ENCODE results near the gene ENGASE.

DNA sequence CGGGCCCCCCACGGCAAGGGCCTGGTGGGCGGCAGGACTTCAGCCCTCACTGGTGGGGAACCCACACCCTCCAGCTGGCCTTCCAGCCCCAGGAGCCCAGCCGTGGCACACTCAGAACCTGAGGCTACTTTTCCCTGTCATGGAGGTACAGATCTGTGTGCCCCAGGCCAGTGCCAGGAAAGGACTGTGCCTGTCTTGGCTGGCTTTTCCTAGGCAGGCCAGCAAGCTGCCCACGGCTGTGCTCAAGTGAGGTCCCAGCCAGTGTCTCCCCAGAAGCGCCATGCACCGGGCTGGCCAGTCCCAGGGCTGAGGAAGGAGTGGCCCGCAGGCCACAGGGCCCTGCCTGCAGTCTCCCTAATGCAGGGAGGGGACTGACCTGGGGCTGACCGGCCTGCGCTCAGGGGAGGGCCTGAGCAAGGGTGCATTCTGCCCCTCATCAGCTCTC is 16.6 kb downstream of the ENGASE start:
- TF ChIP-seq, protein P1, sequence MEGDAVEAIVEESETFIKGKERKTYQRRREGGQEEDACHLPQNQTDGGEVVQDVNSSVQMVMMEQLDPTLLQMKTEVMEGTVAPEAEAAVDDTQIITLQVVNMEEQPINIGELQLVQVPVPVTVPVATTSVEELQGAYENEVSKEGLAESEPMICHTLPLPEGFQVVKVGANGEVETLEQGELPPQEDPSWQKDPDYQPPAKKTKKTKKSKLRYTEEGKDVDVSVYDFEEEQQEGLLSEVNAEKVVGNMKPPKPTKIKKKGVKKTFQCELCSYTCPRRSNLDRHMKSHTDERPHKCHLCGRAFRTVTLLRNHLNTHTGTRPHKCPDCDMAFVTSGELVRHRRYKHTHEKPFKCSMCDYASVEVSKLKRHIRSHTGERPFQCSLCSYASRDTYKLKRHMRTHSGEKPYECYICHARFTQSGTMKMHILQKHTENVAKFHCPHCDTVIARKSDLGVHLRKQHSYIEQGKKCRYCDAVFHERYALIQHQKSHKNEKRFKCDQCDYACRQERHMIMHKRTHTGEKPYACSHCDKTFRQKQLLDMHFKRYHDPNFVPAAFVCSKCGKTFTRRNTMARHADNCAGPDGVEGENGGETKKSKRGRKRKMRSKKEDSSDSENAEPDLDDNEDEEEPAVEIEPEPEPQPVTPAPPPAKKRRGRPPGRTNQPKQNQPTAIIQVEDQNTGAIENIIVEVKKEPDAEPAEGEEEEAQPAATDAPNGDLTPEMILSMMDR (conservative IDR thresholded peaks at IDR 0.05; ENCODE audit: low read depth in 2 of 2) = no peak
- TF ChIP-seq EZH2 (IDR thresholded peaks at IDR 0.05; ENCODE audit: low read depth, unreplicated experiment) = no peak
- no peak; the same call in 1 of the 2 replicates for TF ChIP-seq POLR2AphosphoS5 (IDR thresholded peaks at IDR 0.05; ENCODE audit: low read depth)
- TF ChIP-seq, protein P2, sequence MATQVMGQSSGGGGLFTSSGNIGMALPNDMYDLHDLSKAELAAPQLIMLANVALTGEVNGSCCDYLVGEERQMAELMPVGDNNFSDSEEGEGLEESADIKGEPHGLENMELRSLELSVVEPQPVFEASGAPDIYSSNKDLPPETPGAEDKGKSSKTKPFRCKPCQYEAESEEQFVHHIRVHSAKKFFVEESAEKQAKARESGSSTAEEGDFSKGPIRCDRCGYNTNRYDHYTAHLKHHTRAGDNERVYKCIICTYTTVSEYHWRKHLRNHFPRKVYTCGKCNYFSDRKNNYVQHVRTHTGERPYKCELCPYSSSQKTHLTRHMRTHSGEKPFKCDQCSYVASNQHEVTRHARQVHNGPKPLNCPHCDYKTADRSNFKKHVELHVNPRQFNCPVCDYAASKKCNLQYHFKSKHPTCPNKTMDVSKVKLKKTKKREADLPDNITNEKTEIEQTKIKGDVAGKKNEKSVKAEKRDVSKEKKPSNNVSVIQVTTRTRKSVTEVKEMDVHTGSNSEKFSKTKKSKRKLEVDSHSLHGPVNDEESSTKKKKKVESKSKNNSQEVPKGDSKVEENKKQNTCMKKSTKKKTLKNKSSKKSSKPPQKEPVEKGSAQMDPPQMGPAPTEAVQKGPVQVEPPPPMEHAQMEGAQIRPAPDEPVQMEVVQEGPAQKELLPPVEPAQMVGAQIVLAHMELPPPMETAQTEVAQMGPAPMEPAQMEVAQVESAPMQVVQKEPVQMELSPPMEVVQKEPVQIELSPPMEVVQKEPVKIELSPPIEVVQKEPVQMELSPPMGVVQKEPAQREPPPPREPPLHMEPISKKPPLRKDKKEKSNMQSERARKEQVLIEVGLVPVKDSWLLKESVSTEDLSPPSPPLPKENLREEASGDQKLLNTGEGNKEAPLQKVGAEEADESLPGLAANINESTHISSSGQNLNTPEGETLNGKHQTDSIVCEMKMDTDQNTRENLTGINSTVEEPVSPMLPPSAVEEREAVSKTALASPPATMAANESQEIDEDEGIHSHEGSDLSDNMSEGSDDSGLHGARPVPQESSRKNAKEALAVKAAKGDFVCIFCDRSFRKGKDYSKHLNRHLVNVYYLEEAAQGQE (IDR thresholded peaks at IDR 0.05; ENCODE audit: unreplicated experiment) = no peak
- TF ChIP-seq EZH2phosphoT487 (IDR thresholded peaks at IDR 0.05; ENCODE audit: unreplicated experiment) = no peak
- TF ChIP-seq STAT1 (IDR thresholded peaks at IDR 0.05; ENCODE audit: unreplicated experiment) = no peak
- TF ChIP-seq JUNB (IDR thresholded peaks at IDR 0.05; ENCODE audit: unreplicated experiment) = no peak
- no peak for TF ChIP-seq CREB1 (CRISPR knock-in tag; IDR thresholded peaks at IDR 0.05; ENCODE audit: low read depth)
- TF ChIP-seq ETS1 (IDR thresholded peaks at IDR 0.05) = no peak
- no peak for TF ChIP-seq NANOG (IDR thresholded peaks at IDR 0.05; ENCODE audit: borderline replicate concordance)

Measured in GM23338 (cell line).